K562 (cell line): ENCODE results near the gene MINPP1. TPM values are rescaled to one million over a fixed set of nuclear protein-coding genes. Genes with fewer than 3 reads are reported as not detected.

Source experiments
- ATAC-seq: fragments of 200-7000 bp; cut with Tn5 transposase; 3 replicates; pipeline ENCODE4 v1.9.1; 2020; ENCODE audit warnings: moderate library complexity
- BruUV-seq: library from RNA; stranded (reverse); fragments of 400-500 nt; replicated peaks from 2 replicates; lab custom pipeline; 2021; lab: Mats Ljungman, UMichigan
- CTCF ChIA-PET: fragments of 300-600 bp; formaldehyde crosslinking; extraction: SDS; loops from one replicate; lab custom pipeline; 2021; ENCODE audit warnings: low intra/inter-chr PET ratio; lab: Yijun Ruan, JAX
- POLR2A ChIA-PET: fragments of 300-600, 350-650 bp; sonication (Branson Sonifier 250); formaldehyde crosslinking; extraction: SDS; loops from one replicate; lab custom pipeline; 2021; ENCODE audit warnings: antibody characterized with exemption, inconsistent platforms; lab: Yijun Ruan, JAX
- DNase-seq, 4 experiments: peaks; one replicate each; pipeline versions ENCODE4 v3.0.0 to v3.0.0-alpha.2; 2011 to 2018; ENCODE audit warnings: low spot score in 3 of 4, mixed read lengths in 3 of 4; ENCODE audit errors: extremely low read depth in 1 of 4
- FAIRE-seq: peaks from 2 replicates; lab custom pipeline; 2011; peaks lifted over from hg19 to GRCh38; lab: Jason Lieb, UNC
- H2AFZ ChIP-seq: 2 replicates; pipeline ENCODE4 v1.6.0; 2011; ENCODE audit warnings: low read depth, low read length, control low read depth, inconsistent platforms
- H3K27ac ChIP-seq: fragments of 200-600 bp; 3 replicates; pipeline ENCODE4 v1.8.0; 2011; ENCODE audit warnings: low read depth, mild to moderate bottlenecking, control low read depth, inconsistent platforms, low read length, moderate library complexity, mixed read lengths; ENCODE audit errors: extremely low read depth
- H3K27me3 ChIP-seq, 2 experiments: fragments of 300-600 bp in 1 of 2; 2 replicates in 1 of 2; 3 replicates in 1 of 2; pipeline versions ENCODE4 v1.6.0 to v1.8.0; 2011; ENCODE audit warnings: inconsistent platforms in 2 of 2, low read length in 2 of 2, mild to moderate bottlenecking in 1 of 2, mixed read lengths in 1 of 2, moderate library complexity in 1 of 2; ENCODE audit not compliant: control insufficient read depth in 2 of 2, insufficient read depth in 2 of 2
- H3K36me3 ChIP-seq: fragments of 300-600 bp; 3 replicates; pipeline ENCODE4 v1.8.0; 2011; ENCODE audit warnings: mild to moderate bottlenecking, low read length, inconsistent platforms; ENCODE audit not compliant: control insufficient read depth, insufficient read depth
- H3K4me1 ChIP-seq, 2 experiments: fragments of 200-600 bp in 1 of 2; replicated peaks in 1 of 2; 2 replicates in 1 of 2; 3 replicates in 1 of 2; pipeline versions ENCODE4 v1.5.1 to v1.8.0; 2011; ENCODE audit warnings: inconsistent platforms in 2 of 2, low read length in 2 of 2, mild to moderate bottlenecking in 1 of 2, mixed read lengths in 1 of 2, moderate library complexity in 1 of 2; ENCODE audit not compliant: control insufficient read depth in 2 of 2, insufficient read depth in 2 of 2
- H3K4me2 ChIP-seq: 2 replicates; pipeline ENCODE4 v1.6.1; 2011; ENCODE audit warnings: low read length, control low read depth, inconsistent platforms, mixed read lengths; ENCODE audit not compliant: insufficient read depth
- H3K4me3 ChIP-seq: fragments of 200-600 bp; sonication (generic), shearing (Covaris generic); 2 replicates; pipeline ENCODE4 v1.5.1; 2016; ENCODE audit warnings: control low read depth, inconsistent platforms
- H3K79me2 ChIP-seq: fragments of 200-600 bp; 3 replicates; pipeline ENCODE4 v1.8.0; 2011; ENCODE audit warnings: low read length, inconsistent platforms; ENCODE audit not compliant: control insufficient read depth, insufficient read depth
- H3K9ac ChIP-seq, 2 experiments: 2 replicates each; pipeline versions ENCODE4 v1.6.0 to v1.6.1; 2011; ENCODE audit warnings: low read depth in 2 of 2, low read length in 2 of 2, control low read depth in 1 of 2, inconsistent platforms in 1 of 2, mild to moderate bottlenecking in 1 of 2, mixed read lengths in 1 of 2; ENCODE audit not compliant: insufficient read depth in 1 of 2
- H3K9me1 ChIP-seq: one replicate; pipeline ENCODE4 v1.6.0; 2011; ENCODE audit warnings: inconsistent platforms, mild to moderate bottlenecking, low read length, moderate library complexity; ENCODE audit not compliant: control insufficient read depth, insufficient read depth
- H3K9me3 ChIP-seq: replicated peaks from 2 replicates; pipeline ENCODE4 v1.5.1; 2011; ENCODE audit warnings: low read depth, low read length, inconsistent platforms; ENCODE audit not compliant: control insufficient read depth, insufficient read depth
- H4K20me1 ChIP-seq: replicated peaks from 2 replicates; pipeline ENCODE4 v1.6.1; 2011; ENCODE audit warnings: low read length, inconsistent platforms, mixed read lengths; ENCODE audit not compliant: control insufficient read depth, insufficient read depth
- C11orf30 ChIP-seq: fragments of 450-650 bp; IDR thresholded peaks from 2 replicates; pipeline ENCODE4 v1.6.1; 2016; ENCODE audit warnings: low read depth, mild to moderate bottlenecking
- CBFA2T2 ChIP-seq: fragments of 450-650 bp; conservative IDR thresholded peaks from 2 replicates; pipeline ENCODE4 v1.6.1; 2017; ENCODE audit warnings: mild to moderate bottlenecking
- ERF ChIP-seq: fragments of 450-650 bp; formaldehyde crosslinking; IDR thresholded peaks from 2 replicates; pipeline ENCODE4 v1.4.0; 2020; ENCODE audit warnings: mild to moderate bottlenecking, mixed read lengths
- HDAC6 ChIP-seq: IDR thresholded peaks from 2 replicates; pipeline ENCODE4 v1.6.1; 2012; ENCODE audit warnings: low read depth, mild to moderate bottlenecking, control low read depth, inconsistent platforms, low read length, moderate library complexity
- MECOM ChIP-seq: fragments of 250-450 bp; sonication (Bioruptor Pico); IDR thresholded peaks from 2 replicates; pipeline ENCODE4 v1.8.0; 2022; ENCODE audit warnings: inconsistent platforms
- MEIS2 ChIP-seq: fragments of 450-650 bp; IDR thresholded peaks from 2 replicates; pipeline ENCODE4 v1.6.1; 2014; ENCODE audit warnings: mild to moderate bottlenecking; ENCODE audit not compliant: partially characterized antibody
- PBX2 ChIP-seq, 2 experiments: IDR thresholded peaks in 1 of 2; conservative IDR thresholded peaks in 1 of 2; 2 replicates each; pipeline ENCODE4 v1.6.1; 2016; ENCODE audit warnings: low read depth in 2 of 2, mild to moderate bottlenecking in 1 of 2, missing compliant biosample characterization in 1 of 2, missing genetic modification characterization in 1 of 2, moderate library complexity in 1 of 2
- PKNOX1 ChIP-seq: fragments of 450-650 bp; IDR thresholded peaks from 2 replicates; pipeline ENCODE4 v1.6.1; 2016
- THRA ChIP-seq: fragments of 450-650 bp; IDR thresholded peaks from 2 replicates; pipeline ENCODE4 v1.6.1; 2017; ENCODE audit warnings: mild to moderate bottlenecking, moderate library complexity
- ZBTB17 ChIP-seq: fragments of 450-650 bp; formaldehyde crosslinking; IDR thresholded peaks from 2 replicates; pipeline ENCODE4 v1.4.0; 2020; ENCODE audit warnings: mild to moderate bottlenecking
- ZNF512 ChIP-seq: IDR thresholded peaks from 2 replicates; pipeline ENCODE4 v1.6.1; 2016; ENCODE audit warnings: missing genetic modification characterization, missing compliant biosample characterization
- WGBS: fragments of 100-300 bp; shearing (Covaris generic); methylation state at CpG from one replicate; pipeline ENCODE4 v1.1.6; 2016; ENCODE audit warnings: low coverage, mixed read lengths; ENCODE audit not compliant: insufficient coverage; ENCODE audit errors: missing lambda C conversion rate; 5-methylcytosine and 5-hydroxymethylcytosine counted together
- in situ Hi-C: fragments of 300-500 bp; cut with MboI; formaldehyde crosslinking; loops from 4 replicates; pipeline ENCODE4 v1.15.0; 2018; ENCODE audit warnings: inconsistent platforms, mixed read lengths
- intact Hi-C: fragments of 100-400 bp; cut with micrococcal nuclease; formaldehyde crosslinking; loops from 2 replicates; pipeline ENCODE4 v1.14.2; 2022
- polyA plus RNA-seq, 8 experiments: library from polyadenylated mRNA; depleted of rRNA in 4 of 8; stranded (reverse) in 5 of 8; unstranded in 3 of 8; fragments of >200 nt; fragmentation: Nextera tagmentation in 2 of 8; fragmentation: Illumina TruSeq in 1 of 8; extraction: Ambion mirVana in 2 of 8; extraction: Trizol in 1 of 8; gene quantifications; 2 replicates each; pipeline versions ENCODE4 v1.2.1 to v1.2.3, GENCODE V29; 2011 to 2014; ENCODE audit warnings: inconsistent platforms in 1 of 8, missing spikeins in 1 of 8
- total RNA-seq, 7 experiments: library from RNA; depleted of rRNA in 6 of 7; stranded (reverse); fragments of >200 nt in 6 of 7; fragmentation: Illumina TruSeq in 2 of 7; extraction: Trizol in 2 of 7; gene quantifications; 2 replicates each; pipeline versions ENCODE4 v1.2.1 to v1.2.3, GENCODE V29; 2011 to 2021; ENCODE audit warnings: low replicate concordance in 1 of 7

MINPP1 gene
- total and polyA plus RNA-seq, 9 of the 15 experiments (the other 6 are each of a cell fraction or from before 2014, with no cell fraction given), result 11.5 to 44.5 (median 27.1) TPM

GRCh38 chr10:87508837-87509236, 4.1 kb downstream of the MINPP1 start:
- in situ Hi-C loops (loop anchor here (25.0 kb wide), 1 partner anchor 97 kb away; no protein-coding TSS in a partner anchor), intact Hi-C loops (loop anchor here (10.0 kb wide), 1 partner anchor 164 kb away; no protein-coding TSS in a partner anchor)
- peak overlapping the region; percentile 50 for H3K4me2 ChIP-seq
- no peak overlapping the region for H2AFZ ChIP-seq
- POLR2A ChIA-PET, result no interaction called here
- H3K9me3 ChIP-seq, result no peaks in the 10 kb centered on the region
- H4K20me1 ChIP-seq, result no peaks in the 10 kb centered on the region
- ATAC-seq (no peak), DNase-seq (no peak), FAIRE-seq (no peak)
- no peaks in the 10 kb centered on the region for H3K9me1 ChIP-seq
- H3K27ac ChIP-seq, result 0 out of 3 replicates have a peak overlapping the region, but pooled peaks have one; percentile 7
- TF ChIP-seq PBX2 (CRISPR knock-in tag; IDR thresholded peaks at IDR 0.05; ENCODE audit: low read depth) (no peak), PBX2 (tag; conservative IDR thresholded peaks at IDR 0.05; ENCODE audit: low read depth) (peak; percentile 42), C11orf30 (peak; percentile 34; the same call in 1 of the 2 replicates), HDAC6 (no peak), ZBTB17 (CRISPR knock-in tag) (no peak), CBFA2T2 (no peak), MECOM (CRISPR knock-in tag) (peak; percentile 73), ERF (CRISPR knock-in tag) (no peak), PKNOX1 (peak; percentile 47; the same call in 1 of the 2 replicates), THRA (no peak), MEIS2 (peak; percentile 49), ZNF512 (tag) (no peak)
- 21% methylated on average over 1 of the region's 1 CpG for WGBS
- H3K9ac ChIP-seq, result peak overlapping the region in 1 of 2 experiments; percentile 79; a peak in 2 of 4 replicates
- peaks cover 60% of the 10 kb centered on the region for H3K36me3 ChIP-seq
- peaks cover 0 to 9% of the 10 kb centered on the region in 2 experiments; a peak in 2 of 5 replicates for H3K4me1 ChIP-seq
- peaks cover 92% of the 10 kb centered on the region for H3K79me2 ChIP-seq
- no peaks in the 10 kb centered on the region for H3K27me3 ChIP-seq
- BruUV-seq, result no TSS peak
- CTCF ChIA-PET, result no interaction called here
- peak overlapping the region; percentile 87; the same call in 1 of the 2 replicates for H3K4me3 ChIP-seq
